Vagina (tissue), 2 donors: Measurements from ENCODE around the gene PSPC1.

ENCODE experiments used
- CTCF ChIP-seq, 3 experiments: fragments of 450-650 bp in 2 of 3; fragments of 200-600 bp in 1 of 3; sonication (generic) in 1 of 3; IDR thresholded peaks; one replicate each; pipeline ENCODE4 v1.5.1; 2017 to 2019; ENCODE audit warnings: antibody characterized with exemption in 3 of 3, mild to moderate bottlenecking in 2 of 3, moderate library complexity in 2 of 3
- POLR2A ChIP-seq, 2 donors: fragments of 450-650 bp; IDR thresholded peaks; one replicate each; pipeline ENCODE4 v1.6.1; 2017; ENCODE audit warnings: antibody characterized with exemption in 2 of 2, mild to moderate bottlenecking in 2 of 2, moderate library complexity in 2 of 2

GRCh38 chr13:19763618-19764017 lies 19.1 kb downstream of the PSPC1 start:
- no peak for TF ChIP-seq CTCF (IDR thresholded peaks at IDR 0.05)
- no peak for TF ChIP-seq POLR2A (IDR thresholded peaks at IDR 0.05)
